H1 (cell line): Measurements from ENCODE around the gene SEMA3F.

Experiments used
- CHD2 ChIP-seq: IDR thresholded peaks from 2 replicates; pipeline ENCODE4 v1.6.1; 2012; ENCODE audit warnings: low read length, improper control_type of control experiment
- SRF ChIP-seq: IDR thresholded peaks from 2 replicates; pipeline ENCODE4 v1.6.1; 2011; ENCODE audit warnings: mild to moderate bottlenecking, low read depth, low read length, moderate library complexity

GRCh38 chr3:50224639-50225038 lies 69.5 kb downstream of the SEMA3F start:
- TF ChIP-seq SRF: no peak
- TF ChIP-seq CHD2: no peak
